HFFc6 (cell line): ENCODE results near the gene SDK2. TPM values are rescaled to one million over a fixed set of nuclear protein-coding genes. Genes with fewer than 3 reads are reported as not detected.

Experiments
- DNase-seq: peaks from one replicate; pipeline ENCODE4 v3.0.0-alpha.2; 2018
- H3K27ac Mint-ChIP-seq: 2 replicates; pipeline ENCODE4 v1.8.0; 2020; ENCODE audit warnings: mild to moderate bottlenecking, mixed read lengths
- H3K27me3 Mint-ChIP-seq: 2 replicates; pipeline ENCODE4 v1.8.0; 2021; ENCODE audit warnings: mild to moderate bottlenecking, moderate library complexity, mixed read lengths; ENCODE audit not compliant: insufficient read depth
- H3K36me3 Mint-ChIP-seq: 2 replicates; pipeline ENCODE4 v1.8.0; 2021; ENCODE audit warnings: low read depth, mixed read lengths
- H3K4me1 Mint-ChIP-seq: 2 replicates; pipeline ENCODE4 v1.8.0; 2020; ENCODE audit warnings: low read depth, mixed read lengths
- H3K4me3 Mint-ChIP-seq: 2 replicates; pipeline ENCODE4 v1.8.0; 2020; ENCODE audit warnings: mild to moderate bottlenecking, moderate library complexity, mixed read lengths
- H3K9me3 Mint-ChIP-seq: 2 replicates; pipeline ENCODE4 v1.8.0; 2020; ENCODE audit warnings: mild to moderate bottlenecking, mixed read lengths
- total RNA-seq, 6 experiments: library from RNA; stranded (reverse); fragmentation: NEBNext Ultra II Directional; extraction: Animal tissue kit (Norgen Biotek cat#: 25700); gene quantifications; 2 replicates in 1 of 6; 3 replicates in 5 of 6; pipeline ENCODE4 v1.2.3, GENCODE V29; 2021
- TF ChIP-seq, protein P1 (sequence below): fragments of 200-600 bp; sonication (generic); IDR thresholded peaks from 2 replicates; pipeline ENCODE4 v1.5.0; 2021; ENCODE audit warnings: antibody characterized with exemption, mild to moderate bottlenecking

Gene SDK2
- total RNA-seq, 6 experiments from 2014 or later, result 0.03 TPM; not detected in 4

DNA sequence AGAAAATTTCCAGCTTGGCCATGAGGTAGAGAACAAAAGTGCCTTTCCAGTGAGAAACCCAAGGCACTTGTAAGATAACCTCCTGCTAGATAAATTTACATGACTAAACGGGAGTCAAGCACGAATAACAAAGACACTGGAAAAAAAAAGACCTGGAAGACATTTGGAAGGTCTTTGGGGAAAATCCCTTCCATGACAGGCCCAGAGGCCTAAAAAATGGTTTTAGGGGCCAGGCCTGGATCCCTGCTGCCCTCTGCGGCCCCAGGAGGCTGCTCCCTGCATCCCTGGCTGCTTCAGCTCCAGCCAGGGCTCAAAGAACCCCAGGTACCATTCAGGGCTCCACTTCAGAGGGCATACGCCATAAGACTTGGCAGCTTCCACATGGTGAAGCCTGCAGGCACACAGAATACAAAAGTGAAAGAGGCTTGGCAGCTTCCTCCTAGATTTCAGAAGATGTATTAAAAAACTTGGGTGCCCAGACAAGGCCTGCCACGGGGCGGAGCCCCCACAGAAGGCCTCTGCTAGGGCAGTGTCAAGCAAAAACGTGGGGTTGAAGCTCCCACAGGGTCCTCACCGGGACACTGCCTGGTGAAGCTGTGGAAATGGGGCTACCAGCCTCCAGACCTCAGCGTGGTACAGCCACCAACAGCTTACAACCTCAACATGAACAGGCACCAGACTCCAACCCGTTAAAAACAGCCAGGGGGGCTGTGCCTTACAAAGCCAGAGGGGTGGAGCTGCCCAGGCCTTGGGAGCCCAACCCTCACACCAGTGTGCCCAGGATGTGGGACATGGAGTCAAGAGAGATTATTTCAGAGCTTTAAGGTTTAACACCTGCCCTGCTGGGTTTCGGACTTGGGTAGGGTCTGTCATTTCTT is 77.1 kb downstream of the SDK2 start:
- H3K4me1 Mint-ChIP-seq, result no peaks in the 10 kb centered on the region
- H3K4me3 Mint-ChIP-seq, result no peak overlapping the region
- TF ChIP-seq, protein P1, sequence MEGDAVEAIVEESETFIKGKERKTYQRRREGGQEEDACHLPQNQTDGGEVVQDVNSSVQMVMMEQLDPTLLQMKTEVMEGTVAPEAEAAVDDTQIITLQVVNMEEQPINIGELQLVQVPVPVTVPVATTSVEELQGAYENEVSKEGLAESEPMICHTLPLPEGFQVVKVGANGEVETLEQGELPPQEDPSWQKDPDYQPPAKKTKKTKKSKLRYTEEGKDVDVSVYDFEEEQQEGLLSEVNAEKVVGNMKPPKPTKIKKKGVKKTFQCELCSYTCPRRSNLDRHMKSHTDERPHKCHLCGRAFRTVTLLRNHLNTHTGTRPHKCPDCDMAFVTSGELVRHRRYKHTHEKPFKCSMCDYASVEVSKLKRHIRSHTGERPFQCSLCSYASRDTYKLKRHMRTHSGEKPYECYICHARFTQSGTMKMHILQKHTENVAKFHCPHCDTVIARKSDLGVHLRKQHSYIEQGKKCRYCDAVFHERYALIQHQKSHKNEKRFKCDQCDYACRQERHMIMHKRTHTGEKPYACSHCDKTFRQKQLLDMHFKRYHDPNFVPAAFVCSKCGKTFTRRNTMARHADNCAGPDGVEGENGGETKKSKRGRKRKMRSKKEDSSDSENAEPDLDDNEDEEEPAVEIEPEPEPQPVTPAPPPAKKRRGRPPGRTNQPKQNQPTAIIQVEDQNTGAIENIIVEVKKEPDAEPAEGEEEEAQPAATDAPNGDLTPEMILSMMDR, result no peak
- no peak overlapping the region for H3K27ac Mint-ChIP-seq
- peaks cover 33% of the 10 kb centered on the region for H3K9me3 Mint-ChIP-seq
- no peak for DNase-seq
- peaks cover 2% of the 10 kb centered on the region; the same call in 1 of the 2 replicates for H3K27me3 Mint-ChIP-seq
- no peaks in the 10 kb centered on the region for H3K36me3 Mint-ChIP-seq

DNA sequence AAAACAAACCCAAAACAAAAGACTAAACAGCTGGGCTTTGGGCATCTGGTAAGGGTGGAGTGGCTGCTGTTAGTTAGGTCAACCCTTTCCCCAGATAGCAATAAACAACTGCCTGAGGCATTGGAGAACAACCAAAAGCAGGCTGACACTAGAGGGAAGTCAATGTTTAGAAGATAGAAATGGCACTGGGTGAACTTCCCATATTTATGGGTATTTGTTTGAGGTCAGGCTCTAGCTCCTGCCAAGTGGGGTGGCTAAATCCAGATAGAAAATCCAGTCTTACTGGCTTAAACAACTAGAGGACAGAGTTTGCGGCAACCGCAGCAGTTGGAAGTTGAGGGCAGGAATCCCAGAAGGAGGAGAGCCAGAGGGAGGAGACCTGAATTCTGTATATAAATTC is 79.4 kb downstream of the SDK2 start:
- DNase-seq, result no peak
- TF ChIP-seq, protein P1, result no peak
- Mint-ChIP-seq H3K4me1 (no peaks in the 10 kb centered on the region), H3K36me3 (no peaks in the 10 kb centered on the region), H3K27me3 (no peaks in the 10 kb centered on the region), H3K4me3 (no peak overlapping the region), H3K9me3 (peaks cover 42% of the 10 kb centered on the region), H3K27ac (no peak overlapping the region)

DNA sequence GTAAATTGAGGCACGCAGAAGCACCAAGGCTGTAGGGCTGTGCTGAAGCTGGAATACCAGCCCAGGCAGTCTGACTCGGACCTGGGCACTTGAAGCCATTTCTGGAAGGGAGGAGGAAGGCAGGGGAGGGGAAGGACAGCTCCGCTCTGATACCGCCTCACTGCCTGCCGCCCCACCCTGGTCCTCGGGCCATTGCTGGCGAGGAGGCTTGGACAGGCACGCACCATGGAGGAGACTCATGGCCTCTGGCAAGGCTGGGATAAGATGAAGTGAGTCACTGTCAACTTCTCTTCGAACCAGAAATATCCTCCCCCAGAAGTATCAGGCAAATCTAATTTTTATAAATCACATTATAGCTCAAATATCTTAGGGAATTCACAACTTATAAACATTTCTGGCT is 81.3 kb downstream of the SDK2 start:
- Mint-ChIP-seq H3K27me3 (no peaks in the 10 kb centered on the region; the same call in 1 of the 2 replicates), H3K9me3 (peaks cover 39% of the 10 kb centered on the region), H3K4me1 (no peaks in the 10 kb centered on the region), H3K27ac (no peak overlapping the region), H3K4me3 (no peak overlapping the region), H3K36me3 (no peaks in the 10 kb centered on the region)
- TF ChIP-seq, protein P1, result no peak
- DNase-seq, result no peak

DNA sequence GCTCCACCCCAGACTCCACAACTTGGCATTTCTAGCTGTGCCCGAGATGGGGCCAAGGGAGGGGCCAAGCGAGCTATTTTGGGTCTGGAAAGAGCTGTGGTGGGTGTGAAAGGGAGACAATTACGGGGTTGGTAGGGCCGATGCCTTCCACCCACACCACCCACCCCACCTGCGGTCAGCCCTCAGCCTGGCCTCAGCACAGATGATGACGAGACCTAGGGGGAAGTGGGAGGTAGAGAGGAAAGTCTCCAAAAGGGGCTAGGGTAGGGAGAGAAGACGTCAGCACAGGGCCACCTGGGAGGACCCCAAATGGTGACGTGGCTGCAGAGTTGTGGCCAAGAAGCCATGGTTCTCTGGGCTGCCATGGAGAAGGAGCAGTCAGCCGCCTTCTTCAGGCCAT is 83.1 kb downstream of the SDK2 start:
- H3K27ac Mint-ChIP-seq, result no peak overlapping the region
- H3K36me3 Mint-ChIP-seq, result no peaks in the 10 kb centered on the region
- DNase-seq, result no peak
- no peaks in the 10 kb centered on the region; the same call in 1 of the 2 replicates for H3K27me3 Mint-ChIP-seq
- H3K4me1 Mint-ChIP-seq, result no peaks in the 10 kb centered on the region
- TF ChIP-seq, protein P1, result no peak
- H3K9me3 Mint-ChIP-seq, result peaks cover 55% of the 10 kb centered on the region
- no peak overlapping the region for H3K4me3 Mint-ChIP-seq

DNA sequence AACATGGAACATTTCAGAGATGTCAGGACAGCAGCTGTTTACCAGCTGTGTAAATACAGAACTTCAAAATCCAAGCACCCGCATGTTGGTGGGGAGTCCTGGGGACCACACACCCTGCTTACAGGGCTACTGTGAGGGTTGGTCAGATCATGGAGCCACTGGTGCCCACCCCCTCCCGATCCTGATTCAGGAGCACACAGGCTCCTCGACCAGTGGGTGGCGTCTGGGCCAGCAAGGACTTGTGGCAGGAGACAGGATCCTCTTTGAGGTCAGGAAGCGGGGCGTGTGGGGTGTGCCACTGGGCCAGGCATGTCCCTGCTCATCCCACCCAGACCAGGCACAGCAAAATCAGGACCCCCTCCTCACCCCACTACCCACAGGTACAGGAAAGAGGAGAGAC is 83.6 kb downstream of the SDK2 start:
- Mint-ChIP-seq H3K27ac (no peak overlapping the region), H3K36me3 (no peaks in the 10 kb centered on the region), H3K4me1 (no peaks in the 10 kb centered on the region), H3K4me3 (no peak overlapping the region), H3K27me3 (no peaks in the 10 kb centered on the region; the same call in 1 of the 2 replicates), H3K9me3 (peaks cover 59% of the 10 kb centered on the region)
- TF ChIP-seq, protein P1, result no peak
- no peak for DNase-seq
